Erythroblast (primary cell): ENCODE results near the gene DHX58.

Experiments used
- GATA1 ChIP-seq: IDR thresholded peaks from 2 replicates; pipeline ENCODE4 v1.6.1; 2011; ENCODE audit warnings: low read depth, mild to moderate bottlenecking, control low read depth, low read length, moderate library complexity
- POLR2A ChIP-seq: IDR thresholded peaks from 2 replicates; pipeline ENCODE4 v1.6.1; 2011; ENCODE audit warnings: mild to moderate bottlenecking, low read length

DNA sequence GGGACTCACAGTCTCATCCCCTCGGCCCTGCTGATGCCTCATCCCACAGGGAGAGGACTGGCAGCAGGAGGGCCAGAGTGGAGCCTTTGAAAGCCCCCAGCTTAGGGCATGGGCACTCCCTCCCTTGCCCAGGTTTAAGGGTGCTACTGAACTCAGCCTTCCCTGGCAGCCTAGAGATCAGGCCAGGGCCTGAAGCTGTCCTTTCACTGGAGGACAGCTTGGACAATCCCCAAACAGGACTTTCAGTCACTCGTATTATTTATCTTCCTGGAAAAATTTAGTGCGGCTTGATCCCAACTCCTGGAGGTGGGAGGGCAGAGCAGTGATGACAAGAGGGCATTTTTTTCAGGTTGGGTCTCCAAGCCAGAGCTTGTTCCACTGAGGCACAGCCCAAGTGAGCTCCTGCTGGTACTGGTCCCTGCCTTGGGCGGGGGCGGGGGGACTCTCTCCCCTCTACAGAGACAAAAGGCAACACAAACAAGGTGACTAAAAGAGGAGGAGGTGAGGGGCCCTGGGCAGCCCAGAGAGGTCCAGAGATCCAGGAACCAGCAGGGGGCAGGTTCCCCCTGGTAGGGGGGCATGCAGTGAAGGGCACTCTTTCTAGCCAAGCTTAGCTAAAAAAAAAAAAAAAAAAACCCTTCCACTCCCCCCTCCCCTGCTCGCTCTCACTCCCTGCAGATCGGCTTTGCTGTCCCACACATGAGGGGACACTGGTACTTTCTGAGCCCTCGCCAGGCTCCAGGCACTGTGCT is 16.0 kb downstream of the DHX58 start:
- no peak for TF ChIP-seq POLR2A
- TF ChIP-seq GATA1 = no peak
